ENCODE data around the gene MT1A.

The MT1A gene

GRCh38 chr16:56686758-56687157 is 48.3 kb downstream of the MT1A start (continued):
- no peak for TF ChIP-seq ZNF565 (CRISPR knock-in tag; conservative IDR thresholded peaks at IDR 0.05; ENCODE audit: low read depth)
- TF ChIP-seq ARNTL (CRISPR knock-in tag; IDR thresholded peaks at IDR 0.05; ENCODE audit: borderline replicate concordance, low read depth): no peak

GRCh38 chr16:56688762-56689161 is 50.3 kb downstream of the MT1A start:
- TF ChIP-seq ZNF8 (CRISPR knock-in tag; IDR thresholded peaks at IDR 0.05): no peak
- no peak for TF ChIP-seq CSDC2 (CRISPR knock-in tag; IDR thresholded peaks at IDR 0.05)
- no peak for TF ChIP-seq ZNF565 (CRISPR knock-in tag; conservative IDR thresholded peaks at IDR 0.05; ENCODE audit: low read depth)
- TF ChIP-seq RARB (CRISPR knock-in tag; IDR thresholded peaks at IDR 0.05): no peak
- no peak for TF ChIP-seq CSRNP3 (CRISPR knock-in tag; IDR thresholded peaks at IDR 0.05)
- no peak for TF ChIP-seq TCF4 (CRISPR knock-in tag; IDR thresholded peaks at IDR 0.05; ENCODE audit: borderline replicate concordance)
- TF ChIP-seq OSR1 (CRISPR knock-in tag; IDR thresholded peaks at IDR 0.05): no peak
- no peak for TF ChIP-seq GLIS3 (CRISPR knock-in tag; IDR thresholded peaks at IDR 0.05)
- no peak for TF ChIP-seq ZFP3 (CRISPR knock-in tag; IDR thresholded peaks at IDR 0.05)
- TF ChIP-seq ESRRG (CRISPR knock-in tag; IDR thresholded peaks at IDR 0.05): no peak
- TF ChIP-seq TOX (CRISPR knock-in tag; IDR thresholded peaks at IDR 0.05; ENCODE audit: borderline replicate concordance): no peak
- TF ChIP-seq TSHZ2 (CRISPR knock-in tag; IDR thresholded peaks at IDR 0.05): no peak
- TF ChIP-seq PPARA (CRISPR knock-in tag; IDR thresholded peaks at IDR 0.05; ENCODE audit: borderline replicate concordance): no peak
- no peak for TF ChIP-seq ISL1 (CRISPR knock-in tag; IDR thresholded peaks at IDR 0.05)
- TF ChIP-seq ZFP30 (CRISPR knock-in tag; IDR thresholded peaks at IDR 0.05): no peak
- no peak for TF ChIP-seq SNAI2 (CRISPR knock-in tag; IDR thresholded peaks at IDR 0.05)
- no peak for TF ChIP-seq ZNF70 (CRISPR knock-in tag; IDR thresholded peaks at IDR 0.05)
- no peak for ATAC-seq

GRCh38 chr16:56689171-56689570 is 50.7 kb downstream of the MT1A start:
- ATAC-seq: no peak
- TF ChIP-seq ZC3H10 (CRISPR knock-in tag; IDR thresholded peaks at IDR 0.05): no peak
- TF ChIP-seq TOX (CRISPR knock-in tag; IDR thresholded peaks at IDR 0.05; ENCODE audit: borderline replicate concordance): no peak
- no peak for TF ChIP-seq ZNF565 (CRISPR knock-in tag; conservative IDR thresholded peaks at IDR 0.05; ENCODE audit: low read depth)
- TF ChIP-seq CSRNP3 (CRISPR knock-in tag; IDR thresholded peaks at IDR 0.05): no peak
- TF ChIP-seq ZFP3 (CRISPR knock-in tag; IDR thresholded peaks at IDR 0.05): no peak
- no peak for TF ChIP-seq RARB (CRISPR knock-in tag; IDR thresholded peaks at IDR 0.05)
- no peak for TF ChIP-seq TCF4 (CRISPR knock-in tag; IDR thresholded peaks at IDR 0.05; ENCODE audit: borderline replicate concordance)
